A673 (cell line): Measurements from ENCODE around the gene SNX32.

ENCODE experiments used
- CTCF ChIP-seq: fragments of 300-800, 200-600 bp; sonication (generic); conservative IDR thresholded peaks from 2 replicates; pipeline ENCODE4 v1.5.1; 2017; ENCODE audit warnings: low read depth, mild to moderate bottlenecking, antibody characterized with exemption, low read length, moderate library complexity, mixed read lengths
- EZH2 ChIP-seq: fragments of 200-600 bp; sonication (generic); IDR thresholded peaks from 2 replicates; pipeline ENCODE4 v1.6.1; 2017; ENCODE audit warnings: borderline replicate concordance, low read depth, mild to moderate bottlenecking, mixed read lengths, antibody characterized with exemption, low read length; ENCODE audit not compliant: poor library complexity, severe bottlenecking

- TF ChIP-seq CTCF, result no peak
- TF ChIP-seq EZH2, result no peak
These were observed 45.9 kb downstream of the SNX32 start, which contains the start of gene CTSW for GRCh38 chr11:65879617-65880016.
